ENCODE data around the gene LRIT1. TPM values are rescaled to one million over a fixed set of nuclear protein-coding genes. Genes with fewer than 3 reads are reported as not detected.

The LRIT1 gene
- total RNA-seq, 1 donor from 2014 or later = not detected

GRCh38 chr10:84225427-84226173 lies 15.7 kb downstream of the LRIT1 start, which contains the start of gene LRIT2:
LRIT2 (minus strand) TSS chr10:84225544; CDS start chr10:84225520, 24 bp downstream.
- H3K9me3 Mint-ChIP-seq (ENCODE audit: unreplicated experiment) = no peaks in the 10 kb centered on the region
- H4K20me1 ChIP-seq (ENCODE audit: insufficient read depth, low read length) = no peaks in the 10 kb centered on the region
- no peak within 1 kb of the TSS for H3K4me2 ChIP-seq (ENCODE audit: low read length)
- no peak within 1 kb of the TSS for H3K27ac ChIP-seq (ENCODE audit: low read depth, low read length)
- H3K9ac ChIP-seq (ENCODE audit: low read length) = no peak within 1 kb of the TSS
- H3K27ac Mint-ChIP-seq (ENCODE audit: unreplicated experiment) = no peak within 1 kb of the TSS
- H3K4me1 ChIP-seq (ENCODE audit: insufficient read depth, low read length) = no peaks in the 10 kb centered on the region
- H2AFZ ChIP-seq (ENCODE audit: low read depth, low read length) = no peak within 1 kb of the TSS
- DNase-seq (ENCODE audit: low read depth) (no peak), FAIRE-seq (no peak)
- H3K4me3 Mint-ChIP-seq (ENCODE audit: unreplicated experiment) = no peak within 1 kb of the TSS
- H3K36me3 Mint-ChIP-seq (ENCODE audit: low read depth, unreplicated experiment) = no peaks in the 10 kb centered on the region
- no peaks in the 10 kb centered on the region for H3K79me2 ChIP-seq (ENCODE audit: insufficient read depth, low read length)
- H3K4me1 Mint-ChIP-seq (ENCODE audit: low read depth, unreplicated experiment) = no peaks in the 10 kb centered on the region
- H3K36me3 ChIP-seq (ENCODE audit: insufficient read depth, low read length) = no peaks in the 10 kb centered on the region
- H3K4me3 ChIP-seq (ENCODE audit: insufficient read depth, low read depth, low read length) = no peak within 1 kb of the TSS
- peaks cover 52% of the 10 kb centered on the region for H3K27me3 Mint-ChIP-seq (ENCODE audit: low read depth, unreplicated experiment)
- H3K9me3 ChIP-seq (ENCODE audit: insufficient read depth, low read depth, low read length) = no peaks in the 10 kb centered on the region
- TF ChIP-seq EZH2 (IDR thresholded peaks at IDR 0.05; ENCODE audit: insufficient read depth, low read length) = no peak
- TF ChIP-seq CTCF (IDR thresholded peaks at IDR 0.05; ENCODE audit: insufficient read depth, low read depth, low read length) = no peak
- H3K27me3 ChIP-seq (ENCODE audit: insufficient read depth, low read length) = no peaks in the 10 kb centered on the region

- no peak for TF ChIP-seq EZH2 (IDR thresholded peaks at IDR 0.05; ENCODE audit: insufficient read depth, low read length)
- no peak for TF ChIP-seq CTCF (IDR thresholded peaks at IDR 0.05; ENCODE audit: insufficient read depth, low read depth, low read length)
- Histone ChIP-seq H2AFZ (ENCODE audit: low read depth, low read length) (no peak overlapping the region), H3K27ac (ENCODE audit: low read depth, low read length) (no peak overlapping the region), H3K4me2 (ENCODE audit: low read length) (no peak overlapping the region), H3K27me3 (ENCODE audit: insufficient read depth, low read length) (no peaks in the 10 kb centered on the region), H3K79me2 (ENCODE audit: insufficient read depth, low read length) (no peaks in the 10 kb centered on the region), H3K9ac (ENCODE audit: low read length) (no peak overlapping the region), H4K20me1 (ENCODE audit: insufficient read depth, low read length) (no peaks in the 10 kb centered on the region), H3K36me3 (ENCODE audit: insufficient read depth, low read length) (no peaks in the 10 kb centered on the region), H3K4me3 (ENCODE audit: insufficient read depth, low read depth, low read length) (no peak overlapping the region), H3K4me1 (ENCODE audit: insufficient read depth, low read length) (no peaks in the 10 kb centered on the region), H3K9me3 (ENCODE audit: insufficient read depth, low read depth, low read length) (no peaks in the 10 kb centered on the region)
- Mint-ChIP-seq H3K27me3 (ENCODE audit: low read depth, unreplicated experiment) (peaks cover 46% of the 10 kb centered on the region), H3K4me3 (ENCODE audit: unreplicated experiment) (no peak overlapping the region), H3K36me3 (ENCODE audit: low read depth, unreplicated experiment) (no peaks in the 10 kb centered on the region), H3K27ac (ENCODE audit: unreplicated experiment) (no peak overlapping the region), H3K9me3 (ENCODE audit: unreplicated experiment) (no peaks in the 10 kb centered on the region), H3K4me1 (ENCODE audit: low read depth, unreplicated experiment) (no peaks in the 10 kb centered on the region)
- FAIRE-seq (no peak), DNase-seq (ENCODE audit: low read depth) (no peak)
Measured at GRCh38 chr10:84224411-84225028, 16.8 kb downstream of the LRIT1 start.

- no peaks in the 10 kb centered on the region for H4K20me1 ChIP-seq (ENCODE audit: insufficient read depth, low read length)
- Mint-ChIP-seq H3K27ac (ENCODE audit: unreplicated experiment) (no peak overlapping the region), H3K9me3 (ENCODE audit: unreplicated experiment) (no peaks in the 10 kb centered on the region), H3K4me3 (ENCODE audit: unreplicated experiment) (no peak overlapping the region), H3K27me3 (ENCODE audit: low read depth, unreplicated experiment) (peaks cover 43% of the 10 kb centered on the region), H3K4me1 (ENCODE audit: low read depth, unreplicated experiment) (no peaks in the 10 kb centered on the region), H3K36me3 (ENCODE audit: low read depth, unreplicated experiment) (no peaks in the 10 kb centered on the region)
- H3K27ac ChIP-seq (ENCODE audit: low read depth, low read length) = no peak overlapping the region
- H3K36me3 ChIP-seq (ENCODE audit: insufficient read depth, low read length) = no peaks in the 10 kb centered on the region
- no peak overlapping the region for H2AFZ ChIP-seq (ENCODE audit: low read depth, low read length)
- TF ChIP-seq CTCF (IDR thresholded peaks at IDR 0.05; ENCODE audit: insufficient read depth, low read depth, low read length) (no peak), EZH2 (IDR thresholded peaks at IDR 0.05; ENCODE audit: insufficient read depth, low read length) (no peak)
- no peaks in the 10 kb centered on the region for H3K27me3 ChIP-seq (ENCODE audit: insufficient read depth, low read length)
- H3K79me2 ChIP-seq (ENCODE audit: insufficient read depth, low read length) = no peaks in the 10 kb centered on the region
- no peak for DNase-seq (ENCODE audit: low read depth)
- H3K9ac ChIP-seq (ENCODE audit: low read length) = no peak overlapping the region
- FAIRE-seq = no peak
- no peak overlapping the region for H3K4me2 ChIP-seq (ENCODE audit: low read length)
- H3K4me1 ChIP-seq (ENCODE audit: insufficient read depth, low read length) = no peaks in the 10 kb centered on the region
- no peak overlapping the region for H3K4me3 ChIP-seq (ENCODE audit: insufficient read depth, low read depth, low read length)
- H3K9me3 ChIP-seq (ENCODE audit: insufficient read depth, low read depth, low read length) = no peaks in the 10 kb centered on the region
Measured at GRCh38 chr10:84221916-84222315, 19.4 kb downstream of the LRIT1 start.
